ENCODE results near the gene SFRP2.

- no peak for TF ChIP-seq CTCF (conservative IDR thresholded peaks at IDR 0.05; ENCODE audit: low read depth, low read length)
- TF ChIP-seq POLR2A (IDR thresholded peaks at IDR 0.05; ENCODE audit: low read depth, low read length): no peak
- TF ChIP-seq MXI1 (IDR thresholded peaks at IDR 0.05; ENCODE audit: borderline replicate concordance, low read depth, low read length): no peak
- no peak for TF ChIP-seq MAFK (IDR thresholded peaks at IDR 0.05; ENCODE audit: low read depth, low read length)
- no peak for TF ChIP-seq RAD21 (IDR thresholded peaks at IDR 0.05; ENCODE audit: low read length)
- no peak for TF ChIP-seq BHLHE40 (IDR thresholded peaks at IDR 0.05; ENCODE audit: low read depth, low read length)
- no peak for TF ChIP-seq RCOR1 (IDR thresholded peaks at IDR 0.05; ENCODE audit: insufficient replicate concordance, low read length)
- no peak for TF ChIP-seq FOS (IDR thresholded peaks at IDR 0.05; ENCODE audit: low read depth, low read length)
- no peak for TF ChIP-seq USF2 (IDR thresholded peaks at IDR 0.05; ENCODE audit: low read depth, low read length)
- TF ChIP-seq RFX5 (IDR thresholded peaks at IDR 0.05; ENCODE audit: low read depth, low read length): no peak
- TF ChIP-seq CEBPB (IDR thresholded peaks at IDR 0.05; ENCODE audit: low read depth, low read length): no peak
- TF ChIP-seq ELK1 (IDR thresholded peaks at IDR 0.05; ENCODE audit: borderline replicate concordance, low read depth, low read length): no peak
- TF ChIP-seq MAZ (IDR thresholded peaks at IDR 0.05; ENCODE audit: borderline replicate concordance, low read depth, low read length): no peak
- TF ChIP-seq NFE2L2 (IDR thresholded peaks at IDR 0.05; ENCODE audit: low read depth, low read length): no peak
These were observed 851 bp downstream of the SFRP2 start for GRCh38 chr4:153788051-153788412.
